ELR (cell line): ENCODE data around the gene CEMIP.
"Not testable (repeated sequence)": the region's sequence is repeated elsewhere in the genome, so short reads cannot be mapped to it uniquely, and the experiment has no call there.

Experiments used
- DNase-seq: peaks from one replicate; pipeline ENCODE4 v3.0.0-alpha.2; 2015; ENCODE audit warnings: low read depth

Gene CEMIP

GRCh38 chr15:80758130-80758745 is 20.9 kb upstream of the CEMIP start:
- no peak for DNase-seq

- no peak for DNase-seq
Observed at GRCh38 chr15:80760960-80761359, 18.2 kb upstream of the CEMIP start.

- no peak for DNase-seq
Observed at GRCh38 chr15:80761754-80762153, 17.4 kb upstream of the CEMIP start.

GRCh38 chr15:80763235-80763634 is 15.9 kb upstream of the CEMIP start:
- not testable (repeated sequence) for DNase-seq

GRCh38 chr15:80764535-80764934 is 14.6 kb upstream of the CEMIP start:
- DNase-seq, result no peak

- no peak for DNase-seq
Observed at GRCh38 chr15:80766275-80766674, 12.9 kb upstream of the CEMIP start.

GRCh38 chr15:80768158-80768557 is 11.0 kb upstream of the CEMIP start:
- no peak for DNase-seq

- DNase-seq, result no peak
Observed at GRCh38 chr15:80769153-80769828, 9.9 kb upstream of the CEMIP start.

GRCh38 chr15:80769829-80770705 is 9.1 kb upstream of the CEMIP start:
- DNase-seq, result no peak

GRCh38 chr15:80773122-80773551 is 6.0 kb upstream of the CEMIP start:
- no peak for DNase-seq

- DNase-seq, result no peak
Observed at GRCh38 chr15:80773792-80774352, 5.3 kb upstream of the CEMIP start.

GRCh38 chr15:80774486-80774885 is 4.7 kb upstream of the CEMIP start:
- DNase-seq, result no peak

- no peak for DNase-seq
Observed at GRCh38 chr15:80775338-80775737, 3.8 kb upstream of the CEMIP start.

GRCh38 chr15:80776420-80777045 is 2.6 kb upstream of the CEMIP start:
- peak; percentile 81 for DNase-seq

GRCh38 chr15:80777137-80777536 is 2.0 kb upstream of the CEMIP start:
- peak; percentile 26 for DNase-seq

- DNase-seq, result peak; percentile 11
Observed at GRCh38 chr15:80777826-80778620, 1.1 kb upstream of the CEMIP start.

GRCh38 chr15:80778621-80778963 is 578 bp upstream of the CEMIP start:
- DNase-seq, result no peak

- peak; percentile 67 for DNase-seq
Observed at GRCh38 chr15:80779658-80780415, 667 bp downstream of the CEMIP start.

- DNase-seq, result peak; percentile 61
Observed at GRCh38 chr15:80780416-80781221, 1.4 kb downstream of the CEMIP start.

GRCh38 chr15:80783260-80783659 is 4.1 kb downstream of the CEMIP start:
- DNase-seq, result no peak
